Measurements from ENCODE around the gene PSMD13. TPM values are rescaled to one million over a fixed set of nuclear protein-coding genes. Genes with fewer than 3 reads are reported as not detected.

Gene PSMD13
- total and polyA plus RNA-seq, 2 of the 13 experiments (the other 11 are each of a cell fraction or from before 2014, with no cell fraction given), result 83.0 to 117 TPM

DNA sequence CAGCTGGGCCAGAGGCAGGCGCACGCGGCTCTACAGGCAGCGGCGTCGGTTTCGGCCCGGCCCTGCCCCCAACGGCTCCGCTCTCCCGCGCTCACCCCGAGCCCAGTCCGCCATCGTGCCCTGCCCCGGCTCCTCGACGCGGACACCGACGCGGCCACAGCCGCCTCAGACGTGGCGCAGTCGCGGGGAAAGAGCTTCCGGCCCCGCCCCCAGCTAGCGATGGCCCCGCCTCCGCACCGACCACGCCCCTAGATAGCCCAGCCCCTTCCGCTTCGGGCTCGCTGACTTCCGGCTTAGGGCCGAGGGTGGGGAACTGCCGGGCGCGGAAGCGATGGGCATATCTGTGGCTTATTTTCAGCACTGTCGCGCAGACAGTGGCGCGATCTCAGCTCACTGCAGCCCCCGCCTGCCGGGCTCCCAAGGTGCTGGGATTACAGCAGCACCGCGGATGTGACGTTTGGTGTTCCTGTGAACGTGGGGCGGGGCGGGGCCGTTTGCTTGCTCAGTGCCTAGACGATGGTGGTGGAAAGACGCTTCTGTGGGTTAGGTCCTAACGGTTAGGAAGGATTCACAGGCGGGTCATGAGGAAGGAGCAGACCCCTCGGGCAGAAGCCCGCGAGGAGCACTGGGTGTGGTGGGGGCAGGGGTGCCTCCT lies 29.4 kb upstream of the PSMD13 start, which contains the start of the genes BET1L and RIC8A (continued):
- TF ChIP-seq FOSL2 (CRISPR knock-in tag; IDR thresholded peaks at IDR 0.05), result no peak; the same call in 1 of the 2 replicates
- TF ChIP-seq, protein P1, sequence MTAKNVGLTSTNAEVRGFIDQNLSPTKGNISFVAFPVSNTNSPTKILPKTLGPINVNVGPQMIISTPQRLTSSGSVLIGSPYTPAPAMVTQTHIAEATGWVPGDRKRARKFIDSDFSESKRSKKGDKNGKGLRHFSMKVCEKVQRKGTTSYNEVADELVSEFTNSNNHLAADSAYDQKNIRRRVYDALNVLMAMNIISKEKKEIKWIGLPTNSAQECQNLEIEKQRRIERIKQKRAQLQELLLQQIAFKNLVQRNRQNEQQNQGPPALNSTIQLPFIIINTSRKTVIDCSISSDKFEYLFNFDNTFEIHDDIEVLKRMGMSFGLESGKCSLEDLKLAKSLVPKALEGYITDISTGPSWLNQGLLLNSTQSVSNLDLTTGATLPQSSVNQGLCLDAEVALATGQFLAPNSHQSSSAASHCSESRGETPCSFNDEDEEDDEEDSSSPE (CRISPR knock-in tag; IDR thresholded peaks at IDR 0.05), result peak; percentile 50; the same call in 1 of the 2 replicates
- peak; percentile 38; the same call in 1 of the 2 replicates for TF ChIP-seq ZNF558 (CRISPR knock-in tag; IDR thresholded peaks at IDR 0.05; ENCODE audit: borderline replicate concordance)
- no peak for TF ChIP-seq RELA (CRISPR knock-in tag; IDR thresholded peaks at IDR 0.05)
- TF ChIP-seq SRSF1 (optimal IDR thresholded peaks at IDR 0.05; ENCODE audit: low read depth, low read length), result peak; percentile 63
- 0 out of 2 replicates have a peak, but pooled peaks have one; percentile 87 for TF ChIP-seq ZNF296 (CRISPR knock-in tag; conservative IDR thresholded peaks at IDR 0.05)
- peak; percentile 85 for TF ChIP-seq CREM (IDR thresholded peaks at IDR 0.05)
- TF ChIP-seq CREM (CRISPR knock-in tag; IDR thresholded peaks at IDR 0.05), result no peak
- no peak for TF ChIP-seq SIX4 (CRISPR knock-in tag; IDR thresholded peaks at IDR 0.05)
- TF ChIP-seq MXI1 (IDR thresholded peaks at IDR 0.05; ENCODE audit: borderline replicate concordance, low read depth, low read length), result peak; percentile 73; the same call in 1 of the 3 replicates
- TF ChIP-seq ARNT2 (CRISPR knock-in tag; IDR thresholded peaks at IDR 0.05; ENCODE audit: low read depth), result peak; percentile 89
- TF ChIP-seq TEAD2 (CRISPR knock-in tag; IDR thresholded peaks at IDR 0.05), result no peak
- no peak for TF ChIP-seq ZNF83 (CRISPR knock-in tag; IDR thresholded peaks at IDR 0.05; ENCODE audit: borderline replicate concordance)
- TF ChIP-seq, protein P2, sequence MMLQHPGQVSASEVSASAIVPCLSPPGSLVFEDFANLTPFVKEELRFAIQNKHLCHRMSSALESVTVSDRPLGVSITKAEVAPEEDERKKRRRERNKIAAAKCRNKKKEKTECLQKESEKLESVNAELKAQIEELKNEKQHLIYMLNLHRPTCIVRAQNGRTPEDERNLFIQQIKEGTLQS (CRISPR knock-in tag; IDR thresholded peaks at IDR 0.05), result 0 out of 2 replicates have a peak, but pooled peaks have one; percentile 23
- TF ChIP-seq KLF12 (CRISPR knock-in tag; IDR thresholded peaks at IDR 0.05; ENCODE audit: borderline replicate concordance), result peak; percentile 82; the same call in 1 of the 2 replicates
- TF ChIP-seq PBX2 (CRISPR knock-in tag; IDR thresholded peaks at IDR 0.05), result no peak

All from HepG2 (cell line).